CD4-positive, alpha-beta T cell (primary cell): ENCODE results near the gene LYPD6B. TPM values are rescaled to one million over a fixed set of nuclear protein-coding genes. Genes with fewer than 3 reads are reported as not detected.

Experiments
- ATAC-seq: fragments of 200-7000 bp; cut with Tn5 transposase; one replicate; pipeline ENCODE4 v1.10.0; 2022; ENCODE audit warnings: mild to moderate bottlenecking; ENCODE audit not compliant: poor library complexity
- CTCF ChIA-PET: fragments of 350-600 bp; sonication (Branson Sonifier 250); formaldehyde crosslinking; loops from one replicate; lab custom pipeline; 2021; ENCODE audit warnings: antibody characterized with exemption, inconsistent platforms; lab: Charles Lee
- POLR2A ChIA-PET: fragments of 350-600 bp; sonication (Branson Sonifier 250); formaldehyde crosslinking; loops from one replicate; lab custom pipeline; 2021; ENCODE audit warnings: antibody characterized with exemption, inconsistent platforms; lab: Charles Lee
- DNase-seq, 14 experiments: peaks; one replicate each; pipeline ENCODE4 v3.0.0-alpha.2; 2013 to 2020; ENCODE audit warnings: mixed read lengths in 2 of 14
- H3K27ac ChIP-seq, 2 donors: one replicate each; pipeline versions ENCODE4 v1.5.1 to v1.7.0; 2013; ENCODE audit warnings: low read length in 2 of 2, low read depth in 1 of 2, mild to moderate bottlenecking in 1 of 2
- H3K27me3 ChIP-seq, 2 experiments: 1 replicate in 1 of 2; 2 replicates in 1 of 2; pipeline versions ENCODE4 v1.6.1 to v1.7.0; 2013; ENCODE audit warnings: low read length in 2 of 2, control low read depth in 1 of 2, mild to moderate bottlenecking in 1 of 2, moderate library complexity in 1 of 2; ENCODE audit not compliant: insufficient read depth in 2 of 2, control insufficient read depth in 1 of 2
- H3K36me3 ChIP-seq: one replicate; pipeline ENCODE4 v1.6.1; 2013; ENCODE audit warnings: low read length, control low read depth; ENCODE audit not compliant: insufficient read depth
- H3K4me1 ChIP-seq: one replicate; pipeline ENCODE4 v1.6.1; 2013; ENCODE audit warnings: low read length, control low read depth; ENCODE audit not compliant: insufficient read depth
- H3K4me3 ChIP-seq: one replicate; pipeline ENCODE4 v1.5.1; 2013; ENCODE audit warnings: mild to moderate bottlenecking, low read length, moderate library complexity
- H3K9me3 ChIP-seq, 2 experiments: 1 replicate in 1 of 2; 2 replicates in 1 of 2; pipeline versions ENCODE4 v1.6.1 to v1.7.0; 2013; ENCODE audit warnings: low read length in 2 of 2, mild to moderate bottlenecking in 2 of 2, control low read depth in 1 of 2, moderate library complexity in 1 of 2; ENCODE audit not compliant: control insufficient read depth in 1 of 2, insufficient read depth in 1 of 2
- H3K27ac Mint-ChIP-seq: one replicate; pipeline ENCODE4 v1.8.0; 2020; ENCODE audit warnings: mixed read lengths
- H3K27me3 Mint-ChIP-seq: one replicate; pipeline ENCODE4 v1.8.0; 2021; ENCODE audit warnings: mixed read lengths
- H3K36me3 Mint-ChIP-seq: one replicate; pipeline ENCODE4 v1.8.0; 2021; ENCODE audit warnings: low read depth, mixed read lengths
- H3K4me1 Mint-ChIP-seq: one replicate; pipeline ENCODE4 v1.8.0; 2021; ENCODE audit warnings: low read depth, mixed read lengths
- H3K4me3 Mint-ChIP-seq: one replicate; pipeline ENCODE4 v1.8.0; 2020; ENCODE audit warnings: mild to moderate bottlenecking, mixed read lengths
- H3K9me3 Mint-ChIP-seq: one replicate; pipeline ENCODE4 v1.8.0; 2020; ENCODE audit warnings: mixed read lengths
- intact Hi-C, 2 experiments: fragments of 100-400 bp; cut with DNase I in 1 of 2; cut with micrococcal nuclease in 1 of 2; formaldehyde crosslinking; loops; one replicate each; pipeline versions ENCODE4 v1.15.1 to v1.9.0; 2023 to 2025; cut with DNase I, micrococcal nuclease
- total RNA-seq, 174 experiments: library from RNA in 2 of 174; stranded (reverse) in 2 of 174; gene quantifications; one replicate each; pipeline ENCODE4 v1.2.3 and lab custom pipeline; 2021 to 2026
- TF ChIP-seq, protein P1 (sequence below): fragments of 200-600 bp; IDR thresholded peaks from one replicate; pipeline ENCODE4 v1.8.0; 2022; ENCODE audit warnings: antibody characterized with exemption, mild to moderate bottlenecking

The LYPD6B gene
- total RNA-seq, 2 experiments from 2014 or later = not detected

DNA sequence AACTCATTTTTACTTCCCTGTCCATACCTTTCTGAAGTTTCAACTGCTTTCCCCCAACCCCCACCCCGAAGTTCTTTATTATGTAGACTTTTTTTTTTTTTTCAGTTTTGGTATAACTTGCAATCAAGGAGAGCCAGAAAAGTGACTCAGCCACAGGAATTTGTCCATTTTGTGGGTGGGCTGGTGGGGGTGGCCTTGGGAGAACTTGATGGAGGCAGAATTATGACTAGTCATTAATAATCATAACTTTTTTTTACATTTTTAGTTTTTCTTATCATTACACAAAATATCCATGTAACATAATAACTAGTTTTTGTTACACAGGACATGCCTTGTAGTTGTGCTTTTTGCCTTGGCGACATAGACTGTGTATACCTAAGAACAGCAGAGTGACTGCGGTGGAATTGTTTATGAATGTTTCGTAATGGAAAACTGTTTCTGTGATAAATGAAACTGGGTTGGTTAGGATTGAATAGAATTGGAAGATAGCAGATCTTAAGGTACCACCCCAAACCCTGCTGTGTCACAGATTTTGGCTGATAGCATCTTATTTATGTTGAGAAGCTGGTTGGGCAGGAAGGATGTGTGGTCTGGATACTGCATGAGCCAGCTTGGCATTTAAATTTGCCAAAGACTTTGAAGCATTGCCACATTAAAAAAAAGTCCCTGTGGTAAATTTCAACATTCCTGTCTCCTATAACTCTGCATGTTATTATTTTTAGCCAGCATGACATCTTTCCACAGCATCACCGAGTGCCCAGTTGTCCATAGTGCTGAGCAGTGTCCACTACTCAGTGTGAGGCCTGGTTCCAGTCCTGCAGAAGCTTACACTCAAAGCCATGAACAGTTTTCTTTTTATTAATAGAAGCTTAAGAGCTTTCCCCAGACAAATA lies 30.7 kb downstream of the LYPD6B start:
- H3K27ac ChIP-seq = no peak overlapping the region
- no peaks in the 10 kb centered on the region for H3K27me3 ChIP-seq
- ChIA-PET POLR2A (interaction anchor here (0.6 kb wide), 1 partner anchor 1027 kb away, joined by 3 read pairs; no protein-coding TSS in a partner anchor), CTCF (no interaction called here)
- Mint-ChIP-seq H3K4me3 (no peak overlapping the region), H3K9me3 (no peaks in the 10 kb centered on the region), H3K36me3 (no peaks in the 10 kb centered on the region), H3K27ac (peak overlapping the region; percentile 1), H3K4me1 (peaks cover 17% of the 10 kb centered on the region), H3K27me3 (peaks cover 21% of the 10 kb centered on the region)
- DNase-seq (peak in 7 of 14 experiments; percentile 1 to 67 (median 19)), ATAC-seq (peak; percentile 87)
- H3K36me3 ChIP-seq = no peaks in the 10 kb centered on the region
- H3K9me3 ChIP-seq = no peaks in the 10 kb centered on the region
- intact Hi-C loops = no loop called here
- TF ChIP-seq, protein P1, sequence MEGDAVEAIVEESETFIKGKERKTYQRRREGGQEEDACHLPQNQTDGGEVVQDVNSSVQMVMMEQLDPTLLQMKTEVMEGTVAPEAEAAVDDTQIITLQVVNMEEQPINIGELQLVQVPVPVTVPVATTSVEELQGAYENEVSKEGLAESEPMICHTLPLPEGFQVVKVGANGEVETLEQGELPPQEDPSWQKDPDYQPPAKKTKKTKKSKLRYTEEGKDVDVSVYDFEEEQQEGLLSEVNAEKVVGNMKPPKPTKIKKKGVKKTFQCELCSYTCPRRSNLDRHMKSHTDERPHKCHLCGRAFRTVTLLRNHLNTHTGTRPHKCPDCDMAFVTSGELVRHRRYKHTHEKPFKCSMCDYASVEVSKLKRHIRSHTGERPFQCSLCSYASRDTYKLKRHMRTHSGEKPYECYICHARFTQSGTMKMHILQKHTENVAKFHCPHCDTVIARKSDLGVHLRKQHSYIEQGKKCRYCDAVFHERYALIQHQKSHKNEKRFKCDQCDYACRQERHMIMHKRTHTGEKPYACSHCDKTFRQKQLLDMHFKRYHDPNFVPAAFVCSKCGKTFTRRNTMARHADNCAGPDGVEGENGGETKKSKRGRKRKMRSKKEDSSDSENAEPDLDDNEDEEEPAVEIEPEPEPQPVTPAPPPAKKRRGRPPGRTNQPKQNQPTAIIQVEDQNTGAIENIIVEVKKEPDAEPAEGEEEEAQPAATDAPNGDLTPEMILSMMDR = no peak
- no peak overlapping the region for H3K4me3 ChIP-seq
- peaks cover 9% of the 10 kb centered on the region for H3K4me1 ChIP-seq

- DNase-seq = no peak
- Histone ChIP-seq H3K9me3 (no peaks in the 10 kb centered on the region), H3K27me3 (no peaks in the 10 kb centered on the region), H3K27ac (no peak overlapping the region), H3K4me3 (no peak overlapping the region), H3K36me3 (no peaks in the 10 kb centered on the region), H3K4me1 (peaks cover 9% of the 10 kb centered on the region)
- ChIA-PET CTCF (interaction anchor here (0.6 kb wide), 1 partner anchor 10 kb away, joined by 3 read pairs; no protein-coding TSS in a partner anchor), POLR2A (interaction anchor here (0.6 kb wide), 1 partner anchor 8 kb away, joined by 3 read pairs; no protein-coding TSS in a partner anchor)
- Mint-ChIP-seq H3K9me3 (no peaks in the 10 kb centered on the region), H3K36me3 (no peaks in the 10 kb centered on the region), H3K27me3 (peaks cover 24% of the 10 kb centered on the region), H3K27ac (no peak overlapping the region), H3K4me1 (peaks cover 17% of the 10 kb centered on the region), H3K4me3 (no peak overlapping the region)
- no peak for ATAC-seq
- intact Hi-C loops = no loop called here
- TF ChIP-seq, protein P1 = no peak
These were observed 32.3 kb downstream of the LYPD6B start for GRCh38 chr2:149070681-149071320.

DNA sequence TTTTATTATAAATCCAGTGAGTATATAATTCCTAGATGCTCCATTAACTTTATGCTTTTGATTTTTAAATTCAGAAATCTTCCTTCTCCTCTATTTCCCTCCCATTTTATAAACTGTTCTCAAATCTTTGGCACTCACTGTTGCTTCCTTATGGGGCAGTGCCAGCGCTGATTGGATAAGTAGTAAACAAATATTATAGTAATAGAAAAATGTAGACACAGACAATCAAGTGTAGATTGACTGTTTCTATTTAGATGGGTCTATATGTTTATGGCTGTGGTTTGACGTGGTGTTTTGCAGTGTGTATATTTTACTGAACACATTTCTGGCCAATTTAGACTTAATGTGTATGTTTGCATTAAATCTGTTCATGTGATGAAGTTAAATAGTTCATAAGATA lies 36.6 kb downstream of the LYPD6B start:
- TF ChIP-seq, protein P1 = no peak

More for the DNA sequence above, 36.6 kb downstream of the LYPD6B start:
- H3K36me3 ChIP-seq = no peaks in the 10 kb centered on the region
- no peaks in the 10 kb centered on the region for H3K27me3 ChIP-seq
- H3K4me1 Mint-ChIP-seq = peaks cover 1% of the 10 kb centered on the region
- DNase-seq = no peak
- intact Hi-C loops = no loop called here
- no peaks in the 10 kb centered on the region for H3K4me1 ChIP-seq
- no peaks in the 10 kb centered on the region for H3K9me3 ChIP-seq
- no peak overlapping the region for H3K4me3 Mint-ChIP-seq
- ATAC-seq = no peak
- no peak overlapping the region for H3K27ac Mint-ChIP-seq
- ChIA-PET POLR2A (no interaction called here), CTCF (no interaction called here)
- H3K27me3 Mint-ChIP-seq = peaks cover 26% of the 10 kb centered on the region
- H3K36me3 Mint-ChIP-seq = no peaks in the 10 kb centered on the region
- no peaks in the 10 kb centered on the region for H3K9me3 Mint-ChIP-seq
- no peak overlapping the region for H3K4me3 ChIP-seq
- H3K27ac ChIP-seq = no peak overlapping the region
